Central memory CD4-positive, alpha-beta T cell (primary cell): ENCODE results near the gene TLE4.

ENCODE experiments used
- DNase-seq: peaks from one replicate; pipeline ENCODE4 v3.0.0; 2022
- total RNA-seq, 3 experiments: gene quantifications; one replicate each; lab custom pipeline; 2026; lab: John Stamatoyannopoulos, UW

TLE4 gene
- total RNA-seq: 17.0 to 163 (median 79.8) reads per million in 3 experiments

- peak; percentile 100 for DNase-seq
Observed at GRCh38 chr9:79571309-79572031, at the start of gene TLE4. TLE4 (plus strand) TSS chr9:79571965; CDS start chr9:79572791, 826 bp downstream.

- no peak for DNase-seq
Observed at GRCh38 chr9:79522793-79523192, 49.0 kb upstream of the TLE4 start.

- no peak for DNase-seq
Observed at GRCh38 chr9:79524266-79524665, 47.5 kb upstream of the TLE4 start.

- no peak for DNase-seq
Observed at GRCh38 chr9:79526149-79526672, 45.6 kb upstream of the TLE4 start.

- no peak for DNase-seq
Observed at GRCh38 chr9:79535534-79535933, 36.2 kb upstream of the TLE4 start.

GRCh38 chr9:79537838-79538237 is 33.9 kb upstream of the TLE4 start:
- DNase-seq: no peak

GRCh38 chr9:79542735-79543620 is 28.8 kb upstream of the TLE4 start:
- DNase-seq: no peak

GRCh38 chr9:79544375-79544774 is 27.4 kb upstream of the TLE4 start:
- DNase-seq: peak; percentile 51

GRCh38 chr9:79551586-79551985 is 20.2 kb upstream of the TLE4 start:
- DNase-seq: no peak

GRCh38 chr9:79551994-79552393 is 19.8 kb upstream of the TLE4 start:
- DNase-seq: no peak

GRCh38 chr9:79555474-79556089 is 16.2 kb upstream of the TLE4 start:
- DNase-seq: no peak

- no peak for DNase-seq
Observed at GRCh38 chr9:79559495-79560181, 12.1 kb upstream of the TLE4 start.

- no peak for DNase-seq
Observed at GRCh38 chr9:79562749-79563386, 8.9 kb upstream of the TLE4 start.

GRCh38 chr9:79564105-79564504 is 7.7 kb upstream of the TLE4 start:
- DNase-seq: no peak

- DNase-seq: no peak
Observed at GRCh38 chr9:79565245-79565644, 6.5 kb upstream of the TLE4 start.

GRCh38 chr9:79567671-79568098 is 4.1 kb upstream of the TLE4 start:
- DNase-seq: no peak

- DNase-seq: no peak
Observed at GRCh38 chr9:79568337-79569101, 3.2 kb upstream of the TLE4 start.

- no peak for DNase-seq
Observed at GRCh38 chr9:79569814-79570447, 1.8 kb upstream of the TLE4 start.

- peak; percentile 14 for DNase-seq
Observed at GRCh38 chr9:79570448-79571308, 1.1 kb upstream of the TLE4 start.
